Stomach (tissue), 9 donors: ENCODE measurements around the gene PKNOX2. TPM values are rescaled to one million over a fixed set of nuclear protein-coding genes. Genes with fewer than 3 reads are reported as not detected.

ENCODE experiments used
- DNase-seq, 2 donors: peaks; one replicate each; pipeline versions ENCODE4 v3.0.0 to v3.0.0-alpha.2; 2013 to 2019
- H3K27ac ChIP-seq, 5 donors: fragments of 200-600 bp in 4 of 5; sonication (generic) in 4 of 5; one replicate each; pipeline ENCODE4 v1.5.1; 2013 to 2019; ENCODE audit warnings: mild to moderate bottlenecking in 1 of 5, moderate library complexity in 1 of 5
- H3K27me3 ChIP-seq, 3 donors: fragments of 200-600 bp; sonication (generic); one replicate each; pipeline ENCODE4 v1.5.1; 2017 to 2019; ENCODE audit warnings: mixed run types in 1 of 3
- H3K36me3 ChIP-seq, 4 donors: fragments of 200-600 bp; sonication (generic); 1 replicate in 3 of 4; 2 replicates in 1 of 4; pipeline ENCODE4 v1.5.1; 2016 to 2019
- H3K4me1 ChIP-seq, 4 donors: fragments of 200-600 bp; sonication (generic); one replicate each; pipeline ENCODE4 v1.5.1; 2016 to 2019
- H3K4me3 ChIP-seq, 4 donors: fragments of 200-600 bp; sonication (generic) in 3 of 4; one replicate each; pipeline ENCODE4 v1.5.1; 2016 to 2019; ENCODE audit warnings: mild to moderate bottlenecking in 1 of 4
- H3K9me3 ChIP-seq, 4 donors: fragments of 200-600 bp; sonication (generic); one replicate each; pipeline ENCODE4 v1.5.1; 2016 to 2019
- EP300 ChIP-seq: sonication (generic); formaldehyde crosslinking; IDR thresholded peaks from one replicate; pipeline ENCODE4 v1.6.1; 2017; ENCODE audit warnings: antibody characterized with exemption
- POLR2A ChIP-seq, 4 donors: fragments of 450-650 bp; IDR thresholded peaks; one replicate each; pipeline ENCODE4 v1.6.1; 2016; ENCODE audit warnings: antibody characterized with exemption in 4 of 4, control low read depth in 2 of 4, mild to moderate bottlenecking in 1 of 4, moderate library complexity in 1 of 4
- POLR2AphosphoS5 ChIP-seq, 3 donors: sonication (generic); formaldehyde crosslinking; IDR thresholded peaks; one replicate each; pipeline ENCODE4 v1.6.1; 2016; ENCODE audit warnings: antibody characterized with exemption in 3 of 3
- WGBS, 5 donors: extraction: QIAGEN DNeasy Blood & Tissue Kit in 3 of 5; methylation state at CpG; one replicate each; pipeline versions ENCODE4 v1.1.5 to v1.1.7; 2013 to 2018; 5-methylcytosine and 5-hydroxymethylcytosine counted together
- intact Hi-C: fragments of 100-400 bp; cut with DNase I; formaldehyde crosslinking; loops from one replicate; pipeline ENCODE4 v1.15.1; 2023; ENCODE audit warnings: low total_unique reads
- polyA plus RNA-seq, 3 donors: library from polyadenylated mRNA; stranded (reverse); fragments of 200-250 nt; gene quantifications; one replicate each; pipeline ENCODE4 v1.2.3, GENCODE V29; 2013
- total RNA-seq, 5 donors: library from RNA; depleted of rRNA; stranded (reverse); fragments of >200 nt; gene quantifications; one replicate each; pipeline versions ENCODE4 v1.1.0 to v1.2.3, GENCODE V29; 2014 to 2016
- TF ChIP-seq, protein P1 (sequence below), 7 experiments: fragments of 450-650 bp in 4 of 7; fragments of 200-600 bp in 3 of 7; sonication (generic) in 3 of 7; IDR thresholded peaks; one replicate each; pipeline ENCODE4 v1.5.1; 2016 to 2019; ENCODE audit warnings: antibody characterized with exemption in 7 of 7, control low read depth in 2 of 7, mild to moderate bottlenecking in 1 of 7
- donor health status: healthy with polysubstance abuse.
- donor health status: Bipolar disorder and iron deficiency.
- donor health status: healthy.

The PKNOX2 gene
- total and polyA plus RNA-seq, 8 donors, result 0.83 to 4.9 (median 2.3) TPM; not detected in 1

DNA sequence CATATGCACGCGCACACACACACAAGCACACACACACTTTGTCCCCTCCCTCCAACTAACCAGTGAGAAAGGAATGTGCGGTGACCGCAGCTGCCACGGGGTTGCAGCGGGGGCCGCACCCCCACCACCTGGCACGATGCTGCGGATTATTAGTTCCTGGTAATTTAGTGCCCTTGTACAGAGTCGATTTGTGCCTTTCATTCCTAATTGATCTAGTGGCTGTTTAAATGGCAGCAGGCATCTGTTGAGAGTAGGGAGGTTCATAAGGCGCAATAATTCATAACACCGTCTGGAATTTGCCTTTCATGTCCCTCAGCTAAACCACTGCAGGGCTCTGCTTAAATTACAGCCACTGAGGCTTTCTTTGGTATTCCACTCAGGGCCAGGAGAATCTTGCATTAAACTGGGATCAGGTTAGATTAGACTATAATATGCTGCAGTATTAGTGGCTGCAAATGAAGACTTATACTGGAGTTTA, 217.8 kb downstream of the PKNOX2 start:
- DNase-seq, result peak in 1 of 2 donors; percentile 34
- Histone ChIP-seq H3K27ac (no peak overlapping the region), H3K36me3 (no peaks in the 10 kb centered on the region), H3K4me3 (no peak overlapping the region), H3K4me1 (peaks cover 0 to 12% (median 0%) of the 10 kb centered on the region in 4 donors), H3K27me3 (no peaks in the 10 kb centered on the region), H3K9me3 (no peaks in the 10 kb centered on the region)
- TF ChIP-seq EP300, result no peak
- TF ChIP-seq, protein P1, sequence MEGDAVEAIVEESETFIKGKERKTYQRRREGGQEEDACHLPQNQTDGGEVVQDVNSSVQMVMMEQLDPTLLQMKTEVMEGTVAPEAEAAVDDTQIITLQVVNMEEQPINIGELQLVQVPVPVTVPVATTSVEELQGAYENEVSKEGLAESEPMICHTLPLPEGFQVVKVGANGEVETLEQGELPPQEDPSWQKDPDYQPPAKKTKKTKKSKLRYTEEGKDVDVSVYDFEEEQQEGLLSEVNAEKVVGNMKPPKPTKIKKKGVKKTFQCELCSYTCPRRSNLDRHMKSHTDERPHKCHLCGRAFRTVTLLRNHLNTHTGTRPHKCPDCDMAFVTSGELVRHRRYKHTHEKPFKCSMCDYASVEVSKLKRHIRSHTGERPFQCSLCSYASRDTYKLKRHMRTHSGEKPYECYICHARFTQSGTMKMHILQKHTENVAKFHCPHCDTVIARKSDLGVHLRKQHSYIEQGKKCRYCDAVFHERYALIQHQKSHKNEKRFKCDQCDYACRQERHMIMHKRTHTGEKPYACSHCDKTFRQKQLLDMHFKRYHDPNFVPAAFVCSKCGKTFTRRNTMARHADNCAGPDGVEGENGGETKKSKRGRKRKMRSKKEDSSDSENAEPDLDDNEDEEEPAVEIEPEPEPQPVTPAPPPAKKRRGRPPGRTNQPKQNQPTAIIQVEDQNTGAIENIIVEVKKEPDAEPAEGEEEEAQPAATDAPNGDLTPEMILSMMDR (IDR thresholded peaks at IDR 0.05), result no peak
- no peak for TF ChIP-seq POLR2AphosphoS5 (IDR thresholded peaks at IDR 0.05)
- TF ChIP-seq POLR2A (IDR thresholded peaks at IDR 0.05), result no peak
- 32 to 65% (median 46%) methylated on average over 12 of the region's 12 CpGs for WGBS, 5 donors
- intact Hi-C loops, result no loop called here

DNA sequence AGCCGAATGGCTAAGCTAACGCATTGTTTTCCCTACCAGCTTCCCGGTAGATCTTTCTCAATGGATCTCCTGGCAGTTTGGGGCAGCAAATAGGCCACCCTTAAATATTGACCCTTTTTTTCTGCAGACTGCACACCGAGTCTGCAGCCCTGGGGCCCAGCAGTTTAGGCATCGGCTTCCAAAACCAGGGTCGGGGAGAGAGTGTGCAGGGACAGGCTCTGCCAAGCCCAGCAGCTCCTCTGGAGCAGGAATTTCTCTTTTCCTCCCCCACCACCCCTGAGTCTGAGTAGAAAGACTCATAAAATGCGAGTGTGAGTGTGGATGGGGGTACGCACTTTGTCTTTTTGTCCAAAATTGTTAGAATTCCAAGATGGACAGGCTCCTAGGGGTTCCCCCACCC, 218.3 kb downstream of the PKNOX2 start:
- 70 to 83% (median 81%) methylated on average over 8 of the region's 8 CpGs for WGBS, 5 donors
- no peak overlapping the region for H3K4me3 ChIP-seq
- no peak for DNase-seq

DNA sequence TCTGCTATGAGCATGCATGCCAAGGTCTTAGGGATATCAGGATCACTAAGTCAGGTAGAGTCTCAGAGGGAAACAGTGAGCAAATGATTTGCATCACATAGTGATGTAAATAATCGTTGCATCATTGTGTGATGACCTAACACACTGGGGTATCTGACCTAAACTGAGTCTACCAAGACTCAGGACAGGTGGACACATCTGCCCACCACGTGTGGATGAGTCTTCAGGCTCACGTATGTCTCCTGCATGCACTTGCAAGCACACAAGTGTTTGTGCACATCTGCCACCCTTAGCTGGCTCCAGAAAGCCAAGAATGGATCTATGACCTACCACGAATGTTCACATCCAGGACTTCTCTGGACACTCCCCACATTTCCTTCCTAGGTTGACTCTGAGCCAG, 220.3 kb downstream of the PKNOX2 start:
- no peak overlapping the region for H3K4me3 ChIP-seq
- 72 to 87% (median 75%) methylated on average over 4 of the region's 4 CpGs for WGBS, 5 donors
- peaks cover 0 to 12% (median 0%) of the 10 kb centered on the region in 4 donors for H3K4me1 ChIP-seq
- no peaks in the 10 kb centered on the region for H3K27me3 ChIP-seq
- no peak overlapping the region for H3K27ac ChIP-seq
- no peak for DNase-seq
- TF ChIP-seq POLR2AphosphoS5 (IDR thresholded peaks at IDR 0.05) (no peak), POLR2A (IDR thresholded peaks at IDR 0.05) (no peak), EP300 (no peak)
- TF ChIP-seq, protein P1 (IDR thresholded peaks at IDR 0.05), result no peak
- H3K9me3 ChIP-seq, result no peaks in the 10 kb centered on the region
- intact Hi-C loops, result no loop called here
- peaks cover 0 to 5% (median 0%) of the 10 kb centered on the region in 4 donors for H3K36me3 ChIP-seq

More for the DNA sequence above, 218.3 kb downstream of the PKNOX2 start:
- intact Hi-C loops, result no loop called here
- no peak overlapping the region for H3K27ac ChIP-seq
- H3K27me3 ChIP-seq, result no peaks in the 10 kb centered on the region
- TF ChIP-seq, protein P1 (IDR thresholded peaks at IDR 0.05), result no peak
- TF ChIP-seq EP300 (no peak), POLR2A (IDR thresholded peaks at IDR 0.05) (no peak), POLR2AphosphoS5 (IDR thresholded peaks at IDR 0.05) (no peak)
- H3K36me3 ChIP-seq, result no peaks in the 10 kb centered on the region
- no peaks in the 10 kb centered on the region for H3K9me3 ChIP-seq
- peaks cover 0 to 12% (median 0%) of the 10 kb centered on the region in 4 donors for H3K4me1 ChIP-seq

DNA sequence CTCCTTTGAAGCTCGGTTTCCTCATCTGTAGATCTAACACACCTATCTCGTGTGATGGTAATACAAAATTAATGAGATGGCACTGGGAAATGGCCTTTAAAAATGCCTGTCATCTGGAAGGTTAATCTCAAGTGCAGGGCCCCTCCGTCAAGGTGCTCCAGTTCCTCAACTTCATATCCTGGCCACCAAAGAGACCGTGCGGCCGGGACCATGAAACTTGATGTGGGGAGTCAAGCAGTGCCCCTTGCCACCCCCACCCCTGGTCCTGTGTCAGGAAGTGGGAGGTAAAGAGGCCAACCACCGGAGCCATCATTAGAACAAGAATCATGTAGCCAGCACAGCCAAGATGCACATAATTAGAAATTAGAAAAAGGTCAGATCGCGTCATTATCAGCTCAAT, 223.3 kb downstream of the PKNOX2 start:
- H3K27me3 ChIP-seq, result no peaks in the 10 kb centered on the region
- H3K36me3 ChIP-seq, result peaks cover 0 to 5% (median 0%) of the 10 kb centered on the region in 4 donors
- no peak for DNase-seq
- no peaks in the 10 kb centered on the region for H3K9me3 ChIP-seq
- TF ChIP-seq, protein P1 (IDR thresholded peaks at IDR 0.05), result no peak
- WGBS, 5 donors, result 86 to 91% (median 91%) methylated on average over 9 of the region's 9 CpGs
- intact Hi-C loops, result no loop called here
- peaks cover 0 to 12% (median 0%) of the 10 kb centered on the region in 4 donors for H3K4me1 ChIP-seq
- no peak overlapping the region for H3K4me3 ChIP-seq
- H3K27ac ChIP-seq, result no peak overlapping the region
